Measurements from ENCODE around the gene SLC45A3. TPM values are rescaled to one million over a fixed set of nuclear protein-coding genes. Genes with fewer than 3 reads are reported as not detected.
A peak's percentile ranks its signal among the peaks of the same experiment; 100 is the strongest.

The SLC45A3 gene
- total and polyA plus RNA-seq, 2 donors (not counting 1 experiment from before 2014, with no cell fraction given): 0.90 to 1.5 TPM

GRCh38 chr1:205629751-205630150, 50.6 kb downstream of the SLC45A3 start:
- peaks cover 9% of the 10 kb centered on the region for H3K4me1 ChIP-seq (ENCODE audit: control insufficient read depth, extremely low read depth, insufficient read depth, low read length)
- peak overlapping the region; percentile 84 for H3K4me2 ChIP-seq (ENCODE audit: extremely low read depth, insufficient read depth, low read length)
- no peaks in the 10 kb centered on the region for H4K20me1 ChIP-seq (ENCODE audit: control insufficient read depth, extremely low read depth, insufficient read depth, low read length)
- H3K4me3 ChIP-seq (replicated peaks in 1 of 4; ENCODE audit: control extremely low read depth in 1 of 4, insufficient read depth in 1 of 4, low read depth in 3 of 4, low read length in 4 of 4): peak overlapping the region; percentile 68 to 88 (median 83)
- H2AFZ ChIP-seq (ENCODE audit: low read length): no peak overlapping the region
- no peak for DNase-seq (ENCODE audit: low read depth in 2 of 2)
- H3K9ac ChIP-seq (ENCODE audit: insufficient read depth, low read length): peak overlapping the region; percentile 41
- peak overlapping the region; percentile 97 for H3K27ac ChIP-seq (ENCODE audit: insufficient read depth, low read length)
- H3K9me3 ChIP-seq (ENCODE audit: control insufficient read depth, insufficient read depth, low read depth, low read length): no peaks in the 10 kb centered on the region
- TF ChIP-seq CTCF (conservative IDR thresholded peaks at IDR 0.05 in 1 of 2, IDR thresholded peaks at IDR 0.05 in 1 of 2; ENCODE audit: low read depth in 1 of 2, low read length in 2 of 2) (no peak), EZH2 (IDR thresholded peaks at IDR 0.05; ENCODE audit: low read length, missing control alignments) (no peak)
- H3K36me3 ChIP-seq (ENCODE audit: control insufficient read depth, insufficient read depth, low read length): no peaks in the 10 kb centered on the region
- no peaks in the 10 kb centered on the region for H3K27me3 ChIP-seq (ENCODE audit: control insufficient read depth, insufficient read depth, low read length)
- H3K79me2 ChIP-seq (ENCODE audit: control insufficient read depth, insufficient read depth, low read length): peaks cover 47% of the 10 kb centered on the region

- Histone ChIP-seq H3K27ac (ENCODE audit: insufficient read depth, low read length) (no peak overlapping the region), H3K4me3 (replicated peaks in 1 of 4; ENCODE audit: control extremely low read depth in 1 of 4, insufficient read depth in 1 of 4, low read depth in 3 of 4, low read length in 4 of 4) (no peak overlapping the region), H3K4me2 (ENCODE audit: extremely low read depth, insufficient read depth, low read length) (no peak overlapping the region), H3K36me3 (ENCODE audit: control insufficient read depth, insufficient read depth, low read length) (no peaks in the 10 kb centered on the region), H4K20me1 (ENCODE audit: control insufficient read depth, extremely low read depth, insufficient read depth, low read length) (no peaks in the 10 kb centered on the region), H2AFZ (ENCODE audit: low read length) (no peak overlapping the region), H3K9ac (ENCODE audit: insufficient read depth, low read length) (no peak overlapping the region), H3K4me1 (ENCODE audit: control insufficient read depth, extremely low read depth, insufficient read depth, low read length) (peaks cover 8% of the 10 kb centered on the region), H3K9me3 (ENCODE audit: control insufficient read depth, insufficient read depth, low read depth, low read length) (no peaks in the 10 kb centered on the region), H3K27me3 (ENCODE audit: control insufficient read depth, insufficient read depth, low read length) (no peaks in the 10 kb centered on the region), H3K79me2 (ENCODE audit: control insufficient read depth, insufficient read depth, low read length) (peaks cover 52% of the 10 kb centered on the region)
- DNase-seq (ENCODE audit: low read depth in 2 of 2): no peak
- TF ChIP-seq EZH2 (IDR thresholded peaks at IDR 0.05; ENCODE audit: low read length, missing control alignments): no peak
Measured at GRCh38 chr1:205627956-205628355, 52.4 kb downstream of the SLC45A3 start.

GRCh38 chr1:205626216-205626615, 54.1 kb downstream of the SLC45A3 start:
- Histone ChIP-seq H3K4me1 (ENCODE audit: control insufficient read depth, extremely low read depth, insufficient read depth, low read length) (peaks cover 3% of the 10 kb centered on the region), H3K9me3 (ENCODE audit: control insufficient read depth, insufficient read depth, low read depth, low read length) (no peaks in the 10 kb centered on the region), H2AFZ (ENCODE audit: low read length) (no peak overlapping the region), H3K27me3 (ENCODE audit: control insufficient read depth, insufficient read depth, low read length) (no peaks in the 10 kb centered on the region), H3K36me3 (ENCODE audit: control insufficient read depth, insufficient read depth, low read length) (no peaks in the 10 kb centered on the region), H4K20me1 (ENCODE audit: control insufficient read depth, extremely low read depth, insufficient read depth, low read length) (no peaks in the 10 kb centered on the region), H3K4me2 (ENCODE audit: extremely low read depth, insufficient read depth, low read length) (no peak overlapping the region), H3K27ac (ENCODE audit: insufficient read depth, low read length) (no peak overlapping the region), H3K9ac (ENCODE audit: insufficient read depth, low read length) (no peak overlapping the region), H3K4me3 (replicated peaks in 1 of 4; ENCODE audit: control extremely low read depth in 1 of 4, insufficient read depth in 1 of 4, low read depth in 3 of 4, low read length in 4 of 4) (no peak overlapping the region), H3K79me2 (ENCODE audit: control insufficient read depth, insufficient read depth, low read length) (peaks cover 52% of the 10 kb centered on the region)
- TF ChIP-seq EZH2 (IDR thresholded peaks at IDR 0.05; ENCODE audit: low read length, missing control alignments) (no peak), CTCF (conservative IDR thresholded peaks at IDR 0.05 in 1 of 2, IDR thresholded peaks at IDR 0.05 in 1 of 2; ENCODE audit: low read depth in 1 of 2, low read length in 2 of 2) (no peak)
- DNase-seq (ENCODE audit: low read depth in 2 of 2): no peak

Data from fibroblast of lung (primary cell).